ENCODE data around the gene GFI1B. TPM values are rescaled to one million over a fixed set of nuclear protein-coding genes. Genes with fewer than 3 reads are reported as not detected.

Gene GFI1B
- total RNA-seq, 4 donors from 2014 or later = not detected

DNA sequence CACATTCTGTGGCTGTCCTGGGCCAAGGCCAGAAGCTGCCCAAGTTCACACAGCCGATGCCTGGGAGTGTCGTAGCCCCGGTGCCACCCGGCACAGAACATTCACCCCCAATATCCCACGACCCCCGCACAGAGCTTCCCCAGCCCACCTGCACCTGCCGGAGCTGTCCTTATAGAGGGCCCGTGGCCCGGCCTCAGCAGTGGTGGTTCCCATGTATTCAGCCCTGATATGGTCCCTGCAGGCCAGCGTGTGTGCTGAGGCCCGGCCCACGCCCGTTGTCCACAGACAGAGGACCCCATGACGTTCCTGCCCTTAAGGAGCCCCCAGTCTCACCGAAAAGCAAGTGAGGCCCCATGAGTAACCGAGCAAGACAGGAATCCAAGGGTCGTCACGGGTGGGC, 5.3 kb upstream of the GFI1B start:
- intact Hi-C loops (cut with DNase I; ENCODE audit: low total_unique reads) = no loop called here

DNA sequence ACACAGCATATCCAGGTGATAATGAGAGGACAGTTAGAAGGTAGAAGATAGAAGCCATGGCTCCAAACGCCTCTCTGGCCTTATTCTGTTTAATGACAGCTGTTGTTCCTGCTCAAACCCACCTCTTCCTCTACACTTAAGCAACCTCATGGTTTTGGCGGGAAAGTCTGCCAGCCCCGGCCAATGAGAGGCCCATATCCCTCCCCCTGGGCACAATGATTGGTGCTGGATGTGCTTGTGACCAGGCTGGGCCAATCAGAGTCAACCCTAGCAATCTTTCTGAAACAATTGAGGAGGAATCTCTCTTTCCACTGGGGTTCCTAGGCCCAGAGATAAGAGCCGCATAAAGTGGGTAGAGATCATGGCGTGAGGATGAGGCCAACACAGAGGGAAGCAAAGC, 4.8 kb upstream of the GFI1B start:
- H3K36me3 ChIP-seq = no peaks in the 10 kb centered on the region
- H3K27me3 ChIP-seq = peaks cover 25 to 27% (median 26%) of the 10 kb centered on the region in 3 donors
- TF ChIP-seq POLR2A (IDR thresholded peaks at IDR 0.05) = no peak
- TF ChIP-seq, protein P1, sequence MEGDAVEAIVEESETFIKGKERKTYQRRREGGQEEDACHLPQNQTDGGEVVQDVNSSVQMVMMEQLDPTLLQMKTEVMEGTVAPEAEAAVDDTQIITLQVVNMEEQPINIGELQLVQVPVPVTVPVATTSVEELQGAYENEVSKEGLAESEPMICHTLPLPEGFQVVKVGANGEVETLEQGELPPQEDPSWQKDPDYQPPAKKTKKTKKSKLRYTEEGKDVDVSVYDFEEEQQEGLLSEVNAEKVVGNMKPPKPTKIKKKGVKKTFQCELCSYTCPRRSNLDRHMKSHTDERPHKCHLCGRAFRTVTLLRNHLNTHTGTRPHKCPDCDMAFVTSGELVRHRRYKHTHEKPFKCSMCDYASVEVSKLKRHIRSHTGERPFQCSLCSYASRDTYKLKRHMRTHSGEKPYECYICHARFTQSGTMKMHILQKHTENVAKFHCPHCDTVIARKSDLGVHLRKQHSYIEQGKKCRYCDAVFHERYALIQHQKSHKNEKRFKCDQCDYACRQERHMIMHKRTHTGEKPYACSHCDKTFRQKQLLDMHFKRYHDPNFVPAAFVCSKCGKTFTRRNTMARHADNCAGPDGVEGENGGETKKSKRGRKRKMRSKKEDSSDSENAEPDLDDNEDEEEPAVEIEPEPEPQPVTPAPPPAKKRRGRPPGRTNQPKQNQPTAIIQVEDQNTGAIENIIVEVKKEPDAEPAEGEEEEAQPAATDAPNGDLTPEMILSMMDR (IDR thresholded peaks at IDR 0.05 in 4 of 5, conservative IDR thresholded peaks at IDR 0.05 in 1 of 5) = no peak
- intact Hi-C loops (cut with DNase I; ENCODE audit: low total_unique reads) = no loop called here
- H3K4me1 ChIP-seq = no peaks in the 10 kb centered on the region
- no peak overlapping the region for H3K27ac ChIP-seq
- DNase-seq (no peak), ATAC-seq (no peak)
- no peaks in the 10 kb centered on the region for H3K9me3 ChIP-seq
- in situ Hi-C loops (cut with MboI; ENCODE audit: low sequenced_read_pairs in 4 of 4) = no loop called here
- no peak overlapping the region for H3K4me3 ChIP-seq

More for the DNA sequence above, 5.3 kb upstream of the GFI1B start:
- no peaks in the 10 kb centered on the region for H3K36me3 ChIP-seq
- no peak overlapping the region for H3K4me3 ChIP-seq
- DNase-seq (no peak), ATAC-seq (no peak)
- no peaks in the 10 kb centered on the region for H3K4me1 ChIP-seq
- peaks cover 20 to 21% (median 21%) of the 10 kb centered on the region in 3 donors for H3K27me3 ChIP-seq
- no peaks in the 10 kb centered on the region for H3K9me3 ChIP-seq
- H3K27ac ChIP-seq = no peak overlapping the region
- TF ChIP-seq POLR2A (IDR thresholded peaks at IDR 0.05) = no peak
- TF ChIP-seq, protein P1 (IDR thresholded peaks at IDR 0.05 in 4 of 5, conservative IDR thresholded peaks at IDR 0.05 in 1 of 5) = no peak
- in situ Hi-C loops (cut with MboI; ENCODE audit: low sequenced_read_pairs in 4 of 4) = no loop called here

DNA sequence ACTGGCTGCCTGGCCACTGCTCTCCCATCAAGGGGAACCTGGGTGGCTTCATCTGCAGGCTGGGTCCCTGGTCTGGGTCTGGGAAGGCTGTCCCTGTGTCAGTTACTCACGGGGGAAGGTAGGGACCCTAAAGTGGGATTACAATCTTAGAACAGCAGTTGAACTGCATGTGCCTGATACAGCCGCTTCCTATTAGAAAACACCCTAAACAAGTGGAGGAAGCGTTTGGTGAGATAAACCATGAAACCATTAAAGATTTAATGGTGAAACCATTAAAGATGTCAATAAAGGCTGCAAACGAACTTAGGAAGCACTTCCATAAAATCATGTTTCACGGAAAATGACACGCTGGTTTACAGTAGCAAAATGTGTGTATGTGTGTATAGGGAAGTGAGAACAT, 2.5 kb upstream of the GFI1B start:
- DNase-seq (no peak), ATAC-seq (no peak)
- H3K27ac ChIP-seq = no peak overlapping the region
- H3K9me3 ChIP-seq = no peaks in the 10 kb centered on the region
- H3K27me3 ChIP-seq = peaks cover 34 to 47% (median 39%) of the 10 kb centered on the region in 3 donors
- no peaks in the 10 kb centered on the region for H3K4me1 ChIP-seq
- intact Hi-C loops (cut with DNase I; ENCODE audit: low total_unique reads) (no loop called here), in situ Hi-C loops (cut with MboI; ENCODE audit: low sequenced_read_pairs in 4 of 4) (no loop called here)
- H3K36me3 ChIP-seq = no peaks in the 10 kb centered on the region
- no peak for TF ChIP-seq POLR2A (IDR thresholded peaks at IDR 0.05)
- TF ChIP-seq, protein P1 (IDR thresholded peaks at IDR 0.05 in 4 of 5, conservative IDR thresholded peaks at IDR 0.05 in 1 of 5) = no peak
- H3K4me3 ChIP-seq = no peak overlapping the region

DNA sequence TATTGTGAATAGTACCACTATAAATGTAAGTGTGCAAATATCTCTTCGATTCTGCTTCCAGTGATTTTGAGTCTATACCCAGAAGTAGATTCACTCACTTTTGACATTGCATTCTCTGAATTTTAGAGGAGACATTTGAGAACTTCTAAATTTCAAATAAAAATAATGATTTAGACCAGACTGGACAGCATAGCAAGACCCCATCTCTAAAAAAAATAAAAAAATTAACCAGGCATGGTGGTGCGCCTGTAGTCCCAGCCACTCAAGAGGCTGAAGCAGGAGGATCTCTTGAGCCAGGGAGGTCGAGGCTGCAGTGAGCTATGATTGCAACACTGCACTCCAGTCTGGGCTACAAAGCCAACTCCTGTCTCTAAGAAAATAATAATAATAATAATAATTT, 1.9 kb upstream of the GFI1B start:
- Histone ChIP-seq H3K9me3 (no peaks in the 10 kb centered on the region), H3K36me3 (no peaks in the 10 kb centered on the region), H3K4me3 (no peak overlapping the region), H3K4me1 (no peaks in the 10 kb centered on the region), H3K27me3 (peaks cover 34 to 47% (median 40%) of the 10 kb centered on the region in 3 donors), H3K27ac (no peak overlapping the region)
- in situ Hi-C loops (cut with MboI; ENCODE audit: low sequenced_read_pairs in 4 of 4) (no loop called here), intact Hi-C loops (cut with DNase I; ENCODE audit: low total_unique reads) (no loop called here)
- ATAC-seq (no peak), DNase-seq (no peak)
- TF ChIP-seq POLR2A (IDR thresholded peaks at IDR 0.05) = no peak
- TF ChIP-seq, protein P1 (IDR thresholded peaks at IDR 0.05 in 4 of 5, conservative IDR thresholded peaks at IDR 0.05 in 1 of 5) = no peak

DNA sequence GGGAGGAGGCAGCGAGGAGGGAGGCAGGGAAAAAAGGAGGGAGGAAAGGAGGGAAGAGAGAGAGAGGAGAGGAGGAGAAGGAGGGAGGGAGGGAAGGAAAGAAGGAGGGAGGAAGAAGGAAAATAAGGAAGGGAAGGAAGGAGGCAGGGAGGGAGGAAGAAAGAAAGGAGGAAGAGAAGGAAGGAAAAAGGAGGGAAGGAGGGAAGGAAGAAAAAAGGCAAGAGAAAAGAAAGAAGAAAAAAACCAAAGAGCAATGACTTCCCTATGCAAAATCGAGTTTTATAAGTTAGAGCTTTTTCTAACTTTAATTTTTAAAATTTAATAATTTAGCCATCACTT, 413 bp upstream of the GFI1B start:
- TF ChIP-seq, protein P1 (IDR thresholded peaks at IDR 0.05 in 4 of 5, conservative IDR thresholded peaks at IDR 0.05 in 1 of 5) = no peak
- no peak for TF ChIP-seq POLR2A (IDR thresholded peaks at IDR 0.05)
- no peaks in the 10 kb centered on the region for H3K36me3 ChIP-seq
- no peak overlapping the region for H3K27ac ChIP-seq
- H3K27me3 ChIP-seq = peaks cover 34 to 51% (median 43%) of the 10 kb centered on the region in 3 donors
- H3K4me1 ChIP-seq = no peaks in the 10 kb centered on the region
- no peak for ATAC-seq
- no peaks in the 10 kb centered on the region for H3K9me3 ChIP-seq
- in situ Hi-C loops (cut with MboI; ENCODE audit: low sequenced_read_pairs in 4 of 4) = no loop called here
- intact Hi-C loops (cut with DNase I; ENCODE audit: low total_unique reads) = no loop called here
- no peak overlapping the region for H3K4me3 ChIP-seq
- DNase-seq = no peak
